Endothelial cell (in vitro differentiated cells): Measurements from ENCODE around the gene SLC7A14. TPM values are rescaled to one million over a fixed set of nuclear protein-coding genes. Genes with fewer than 3 reads are reported as not detected.

Experiments
- DNase-seq: peaks from one replicate; pipeline ENCODE4 v3.0.0; 2021; ENCODE audit warnings: low spot score
- H3K27ac Mint-ChIP-seq: one replicate; pipeline ENCODE4 v1.8.0; 2021; ENCODE audit warnings: mixed read lengths, inconsistent platforms; ENCODE audit not compliant: unreplicated experiment
- H3K27me3 Mint-ChIP-seq: one replicate; pipeline ENCODE4 v1.8.0; 2021; ENCODE audit warnings: mild to moderate bottlenecking, moderate library complexity, mixed read lengths, inconsistent platforms; ENCODE audit not compliant: unreplicated experiment
- H3K36me3 Mint-ChIP-seq: one replicate; pipeline ENCODE4 v1.8.0; 2021; ENCODE audit warnings: mild to moderate bottlenecking, low read depth, mixed read lengths, inconsistent platforms; ENCODE audit not compliant: unreplicated experiment
- H3K4me1 Mint-ChIP-seq: one replicate; pipeline ENCODE4 v1.8.0; 2021; ENCODE audit warnings: mild to moderate bottlenecking, mixed read lengths, inconsistent platforms; ENCODE audit not compliant: unreplicated experiment
- H3K4me3 Mint-ChIP-seq: one replicate; pipeline ENCODE4 v1.8.0; 2021; ENCODE audit warnings: mild to moderate bottlenecking, mixed read lengths, inconsistent platforms; ENCODE audit not compliant: unreplicated experiment
- H3K9me3 Mint-ChIP-seq: one replicate; pipeline ENCODE4 v1.8.0; 2021; ENCODE audit warnings: mixed read lengths, inconsistent platforms; ENCODE audit not compliant: unreplicated experiment
- total RNA-seq: library from RNA; stranded (reverse); fragmentation: NEBNext Ultra II Directional; extraction: Animal tissue kit (Norgen Biotek cat#: 25700); gene quantifications from one replicate; pipeline ENCODE4 v1.2.1, GENCODE V29; 2021; ENCODE audit not compliant: unreplicated experiment
- TF ChIP-seq, protein P1 (sequence below): fragments of 200-600 bp; sonication (generic); IDR thresholded peaks from one replicate; pipeline ENCODE4 v1.5.0; 2021; ENCODE audit warnings: antibody characterized with exemption; ENCODE audit not compliant: unreplicated experiment

Gene SLC7A14
- total RNA-seq, 1 donor from 2014 or later: 2.5 TPM

DNA sequence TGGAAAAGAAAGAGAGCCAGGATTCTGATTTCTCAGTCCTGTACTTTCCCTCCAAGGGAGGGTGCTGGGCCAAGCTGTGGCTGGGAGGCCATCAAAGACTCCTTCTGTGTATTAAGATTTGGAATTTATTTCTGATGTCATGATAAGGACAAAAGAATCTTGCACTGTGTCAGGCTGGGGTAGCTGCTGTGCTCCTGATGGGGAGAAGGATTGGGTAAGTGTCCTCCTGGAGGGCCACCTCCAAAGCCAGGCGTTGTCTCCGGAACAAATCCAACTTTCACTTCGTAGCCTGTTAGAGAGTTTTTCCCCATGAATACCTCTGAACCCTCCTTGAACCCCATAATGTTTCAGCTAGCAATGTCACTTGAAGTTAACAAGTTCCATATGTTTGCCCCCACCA is 137.3 kb downstream of the SLC7A14 start:
- no peak overlapping the region for H3K27ac Mint-ChIP-seq
- peaks cover 2% of the 10 kb centered on the region for H3K4me1 Mint-ChIP-seq
- no peak for DNase-seq
- no peaks in the 10 kb centered on the region for H3K27me3 Mint-ChIP-seq
- no peak overlapping the region for H3K4me3 Mint-ChIP-seq
- H3K9me3 Mint-ChIP-seq: no peaks in the 10 kb centered on the region
- H3K36me3 Mint-ChIP-seq: no peaks in the 10 kb centered on the region
- TF ChIP-seq, protein P1, sequence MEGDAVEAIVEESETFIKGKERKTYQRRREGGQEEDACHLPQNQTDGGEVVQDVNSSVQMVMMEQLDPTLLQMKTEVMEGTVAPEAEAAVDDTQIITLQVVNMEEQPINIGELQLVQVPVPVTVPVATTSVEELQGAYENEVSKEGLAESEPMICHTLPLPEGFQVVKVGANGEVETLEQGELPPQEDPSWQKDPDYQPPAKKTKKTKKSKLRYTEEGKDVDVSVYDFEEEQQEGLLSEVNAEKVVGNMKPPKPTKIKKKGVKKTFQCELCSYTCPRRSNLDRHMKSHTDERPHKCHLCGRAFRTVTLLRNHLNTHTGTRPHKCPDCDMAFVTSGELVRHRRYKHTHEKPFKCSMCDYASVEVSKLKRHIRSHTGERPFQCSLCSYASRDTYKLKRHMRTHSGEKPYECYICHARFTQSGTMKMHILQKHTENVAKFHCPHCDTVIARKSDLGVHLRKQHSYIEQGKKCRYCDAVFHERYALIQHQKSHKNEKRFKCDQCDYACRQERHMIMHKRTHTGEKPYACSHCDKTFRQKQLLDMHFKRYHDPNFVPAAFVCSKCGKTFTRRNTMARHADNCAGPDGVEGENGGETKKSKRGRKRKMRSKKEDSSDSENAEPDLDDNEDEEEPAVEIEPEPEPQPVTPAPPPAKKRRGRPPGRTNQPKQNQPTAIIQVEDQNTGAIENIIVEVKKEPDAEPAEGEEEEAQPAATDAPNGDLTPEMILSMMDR: no peak

DNA sequence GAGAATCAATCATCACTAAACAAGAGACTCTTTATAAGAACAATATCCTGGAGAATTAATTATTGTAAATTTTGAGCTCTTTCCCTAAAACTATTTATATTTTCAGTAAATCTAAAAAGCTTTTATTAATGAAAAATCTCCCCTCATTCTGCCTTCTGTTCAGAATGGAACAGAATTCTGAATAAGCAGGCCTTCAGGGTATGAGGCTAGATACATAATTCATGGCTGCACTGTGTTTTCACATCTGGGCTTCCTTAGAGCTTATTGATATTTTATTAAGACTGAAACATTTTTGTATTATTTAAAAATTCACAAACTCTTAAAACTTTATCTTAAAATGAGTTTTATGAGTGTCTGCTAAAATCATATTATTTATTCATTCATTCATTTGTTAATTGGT is 142.4 kb downstream of the SLC7A14 start:
- peaks cover 2% of the 10 kb centered on the region for H3K4me1 Mint-ChIP-seq
- no peak overlapping the region for H3K27ac Mint-ChIP-seq
- no peak for DNase-seq
- H3K36me3 Mint-ChIP-seq: no peaks in the 10 kb centered on the region
- TF ChIP-seq, protein P1: no peak
- H3K27me3 Mint-ChIP-seq: no peaks in the 10 kb centered on the region
- H3K4me3 Mint-ChIP-seq: no peak overlapping the region
- no peaks in the 10 kb centered on the region for H3K9me3 Mint-ChIP-seq

- TF ChIP-seq, protein P1: no peak
- no peaks in the 10 kb centered on the region for H3K9me3 Mint-ChIP-seq
- DNase-seq: no peak
- no peak overlapping the region for H3K27ac Mint-ChIP-seq
- H3K27me3 Mint-ChIP-seq: no peaks in the 10 kb centered on the region
- H3K4me1 Mint-ChIP-seq: peaks cover under 1% of the 10 kb centered on the region
- H3K4me3 Mint-ChIP-seq: no peak overlapping the region
- no peaks in the 10 kb centered on the region for H3K36me3 Mint-ChIP-seq
These were observed 142.9 kb downstream of the SLC7A14 start for GRCh38 chr3:170442947-170443346.

DNA sequence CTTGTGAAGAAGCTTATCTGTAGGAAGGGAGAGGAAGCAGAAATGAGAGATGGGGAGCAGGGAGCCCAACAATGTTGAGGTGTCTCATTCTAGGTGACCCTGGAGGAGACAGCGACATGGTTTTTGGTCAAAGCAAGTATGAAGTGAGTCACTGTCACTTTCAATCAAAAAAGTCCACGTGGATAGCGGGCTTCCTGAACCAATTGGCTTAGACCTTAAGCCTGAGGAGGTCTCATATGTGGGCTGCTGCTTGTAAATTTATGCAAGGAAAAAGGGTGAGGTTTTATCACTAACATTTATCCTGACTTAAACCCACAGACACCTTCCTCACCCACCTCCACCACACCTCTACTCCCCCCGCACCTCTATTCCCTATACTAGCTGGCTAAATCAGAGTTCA is 144.5 kb downstream of the SLC7A14 start:
- Mint-ChIP-seq H3K36me3 (no peaks in the 10 kb centered on the region), H3K4me1 (no peaks in the 10 kb centered on the region), H3K27ac (no peak overlapping the region), H3K9me3 (no peaks in the 10 kb centered on the region), H3K27me3 (no peaks in the 10 kb centered on the region), H3K4me3 (no peak overlapping the region)
- DNase-seq: no peak
- TF ChIP-seq, protein P1: no peak

GRCh38 chr3:170440344-170440743 is 145.5 kb downstream of the SLC7A14 start:
- Mint-ChIP-seq H3K4me3 (no peak overlapping the region), H3K36me3 (no peaks in the 10 kb centered on the region), H3K9me3 (no peaks in the 10 kb centered on the region), H3K27me3 (no peaks in the 10 kb centered on the region), H3K27ac (no peak overlapping the region), H3K4me1 (no peaks in the 10 kb centered on the region)
- DNase-seq: no peak
- TF ChIP-seq, protein P1: no peak
